ENCODE measurements around the gene HPN.

GRCh38 chr19:35063940-35064818 lies 22.7 kb downstream of the HPN start:
- TF ChIP-seq CTCF (conservative IDR thresholded peaks at IDR 0.05) (no peak), ZFX (IDR thresholded peaks at IDR 0.05) (no peak)

Measured in C4-2B (cell line).